ENCODE results near the gene MYADML2.

Gene MYADML2

DNA sequence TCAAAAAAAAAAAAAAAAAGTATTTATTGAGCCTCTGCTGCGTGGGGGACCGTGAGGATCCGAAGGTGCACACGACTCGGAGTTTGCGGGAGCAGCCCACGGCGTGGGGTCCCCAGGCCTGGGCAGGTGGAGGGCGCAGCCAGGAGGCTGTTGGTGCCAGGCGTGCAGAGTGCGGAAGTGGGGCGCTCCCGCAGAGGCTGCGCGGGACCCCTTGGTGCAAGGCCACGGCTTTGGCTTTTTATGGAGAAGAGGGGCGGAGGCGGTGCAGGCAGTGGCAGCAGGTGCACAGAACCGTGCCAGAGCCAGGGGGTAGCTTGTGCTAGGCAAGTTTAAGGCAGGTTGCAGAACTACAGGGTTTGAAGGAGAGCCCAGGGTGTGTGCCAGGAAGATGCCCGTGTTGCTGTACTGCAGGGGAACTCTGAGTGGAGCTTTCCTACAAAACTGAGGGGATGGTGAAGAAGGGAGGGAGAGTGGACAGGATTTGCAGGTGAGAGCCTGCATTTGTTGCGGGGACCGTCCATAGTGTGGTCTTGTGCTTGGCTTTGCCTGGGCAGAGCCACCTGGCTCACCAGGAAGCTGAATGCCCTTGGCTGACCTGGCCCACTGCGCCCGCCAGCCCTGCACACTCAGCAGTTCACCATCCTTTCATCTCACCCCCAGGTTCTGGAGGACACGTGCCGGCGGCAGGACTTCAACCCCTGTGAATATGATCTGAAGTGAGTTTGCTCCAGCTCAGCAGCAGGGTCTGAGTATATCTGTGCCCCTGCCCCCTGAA, 31.7 kb upstream of the MYADML2 start:
- no peak for DNase-seq

GRCh38 chr17:81977211-81977808, 30.3 kb upstream of the MYADML2 start, which contains the start of gene ASPSCR1:
ASPSCR1 (plus strand) TSS chr17:81977629; CDS start chr17:81977647, 18 bp downstream.
- DNase-seq: peak; percentile 45 to 77

DNA sequence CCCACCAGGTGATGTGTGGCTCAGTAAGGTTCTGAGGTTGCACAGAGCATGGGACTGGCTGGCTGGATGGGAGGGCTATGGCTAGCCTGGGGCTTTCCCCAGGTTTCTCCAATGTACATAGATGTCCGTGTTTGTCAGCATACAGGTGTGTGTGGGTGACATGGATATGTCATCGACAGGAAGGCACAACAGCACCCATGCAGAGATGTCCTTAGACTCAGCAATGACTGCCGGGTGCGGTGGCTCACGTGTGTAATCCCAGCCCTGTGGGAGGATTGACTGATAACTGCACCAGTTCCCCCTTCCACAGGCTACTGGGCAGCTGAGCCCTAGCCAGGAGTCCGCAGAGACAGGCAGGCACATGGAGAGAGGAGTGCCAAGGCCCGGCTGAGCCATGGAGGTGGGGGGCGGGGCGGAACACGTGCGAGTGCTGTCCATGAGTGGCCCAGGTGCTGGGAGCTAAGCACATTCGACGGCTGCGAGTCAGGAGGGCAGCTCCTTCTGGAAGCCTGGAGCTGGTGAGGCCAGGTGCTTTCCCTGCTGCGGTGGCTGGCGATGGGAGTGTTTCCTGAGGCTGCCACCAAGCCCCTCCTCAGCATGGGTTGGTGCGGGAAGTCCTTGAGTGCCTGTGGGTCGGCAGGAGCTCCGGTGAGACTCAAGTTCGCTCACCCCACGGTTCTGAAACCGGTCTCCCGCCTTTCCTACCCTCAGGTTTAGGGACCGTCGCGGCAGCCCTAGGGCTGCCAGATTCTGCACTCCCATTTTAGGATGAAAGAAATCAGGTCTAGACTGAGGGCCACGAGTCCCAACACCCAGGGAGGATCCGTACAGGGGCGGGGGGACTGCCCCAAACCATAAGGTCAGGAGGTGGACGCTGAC, 29.5 kb upstream of the MYADML2 start:
- DNase-seq: no peak

DNA sequence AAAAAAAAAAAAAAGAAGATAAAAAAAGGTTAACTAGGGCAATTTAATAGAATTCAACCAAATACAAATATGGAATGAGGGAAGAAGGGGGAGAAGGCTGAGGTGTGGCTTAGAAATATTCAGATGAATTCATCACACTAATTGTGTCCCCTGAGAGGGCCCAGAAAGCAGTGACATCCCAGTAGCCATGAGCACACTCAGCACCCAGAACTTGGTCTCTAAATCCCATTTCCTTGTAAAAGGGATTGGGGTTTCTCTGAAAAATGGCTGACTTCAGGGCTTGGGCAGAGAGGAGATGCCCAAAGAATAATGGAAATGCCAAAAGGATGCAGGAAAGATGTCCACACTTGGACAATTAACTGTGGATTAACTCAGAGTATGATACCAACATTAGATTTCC, 26.4 kb upstream of the MYADML2 start:
- DNase-seq: no peak

DNA sequence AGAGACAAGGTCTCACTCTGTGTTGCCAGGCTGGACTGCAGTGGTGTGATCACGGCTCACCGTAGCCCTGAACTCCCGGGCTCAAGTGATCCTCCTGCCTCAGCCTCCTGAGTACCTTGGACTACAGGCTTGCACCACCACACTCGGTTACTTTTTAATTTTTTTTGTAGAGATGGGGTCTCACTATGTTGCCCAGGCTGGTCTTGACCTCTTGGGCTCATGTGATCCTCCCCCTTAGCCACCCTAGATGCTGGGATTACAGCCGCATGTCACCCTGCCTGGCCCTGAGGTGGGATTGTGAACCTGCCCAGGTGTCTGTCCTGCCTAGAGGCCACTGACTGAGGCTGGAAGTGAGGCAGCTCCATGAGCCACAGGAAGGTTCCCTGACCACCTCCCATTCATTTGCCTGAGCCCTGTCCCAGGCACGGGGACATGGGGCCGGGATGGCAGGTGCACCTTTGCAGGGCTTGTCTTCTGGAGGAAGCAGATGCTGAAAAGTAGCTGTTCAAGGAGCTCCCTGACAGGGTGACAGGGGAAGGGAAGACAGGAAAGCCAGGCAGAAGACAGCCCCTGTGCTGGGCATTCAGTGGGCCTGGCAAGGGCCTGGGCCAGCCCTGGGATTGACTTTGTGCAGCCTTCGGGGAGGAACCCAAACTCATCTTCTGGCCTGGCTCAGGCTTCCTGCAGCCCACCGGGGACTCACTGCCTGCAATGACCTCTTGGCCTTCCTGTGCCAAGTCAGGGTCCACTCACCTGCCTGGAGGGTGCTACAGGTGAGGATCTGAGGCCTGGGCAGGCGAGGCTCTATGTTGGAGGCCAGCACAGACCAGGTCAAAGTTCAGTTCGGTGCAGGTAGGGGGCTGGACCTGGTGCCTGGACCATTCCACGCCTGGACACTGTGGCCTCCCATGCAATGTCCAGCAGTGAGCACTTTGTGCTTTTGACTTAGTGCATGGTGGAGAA, 22.1 kb upstream of the MYADML2 start:
- no peak for DNase-seq

- DNase-seq: no peak
Measured at GRCh38 chr17:81968396-81968745, 21.3 kb upstream of the MYADML2 start.

GRCh38 chr17:81967533-81968395, 20.7 kb upstream of the MYADML2 start:
- DNase-seq: no peak

DNA sequence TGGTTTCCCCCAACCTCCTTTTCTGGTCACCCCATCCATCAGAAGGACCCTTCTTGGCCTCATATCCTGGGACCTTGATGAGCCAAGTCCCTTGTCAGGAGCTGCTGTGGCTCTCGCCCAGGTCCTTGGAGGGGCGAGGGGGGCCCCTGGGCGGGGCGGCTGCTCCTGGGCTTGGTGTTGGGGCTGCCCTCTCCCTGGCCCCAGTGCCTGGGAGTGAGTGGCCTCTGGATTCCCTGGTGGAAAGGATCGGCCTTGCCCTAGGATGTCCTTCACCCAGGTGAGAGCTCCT, 20.2 kb upstream of the MYADML2 start:
- DNase-seq: no peak

DNA sequence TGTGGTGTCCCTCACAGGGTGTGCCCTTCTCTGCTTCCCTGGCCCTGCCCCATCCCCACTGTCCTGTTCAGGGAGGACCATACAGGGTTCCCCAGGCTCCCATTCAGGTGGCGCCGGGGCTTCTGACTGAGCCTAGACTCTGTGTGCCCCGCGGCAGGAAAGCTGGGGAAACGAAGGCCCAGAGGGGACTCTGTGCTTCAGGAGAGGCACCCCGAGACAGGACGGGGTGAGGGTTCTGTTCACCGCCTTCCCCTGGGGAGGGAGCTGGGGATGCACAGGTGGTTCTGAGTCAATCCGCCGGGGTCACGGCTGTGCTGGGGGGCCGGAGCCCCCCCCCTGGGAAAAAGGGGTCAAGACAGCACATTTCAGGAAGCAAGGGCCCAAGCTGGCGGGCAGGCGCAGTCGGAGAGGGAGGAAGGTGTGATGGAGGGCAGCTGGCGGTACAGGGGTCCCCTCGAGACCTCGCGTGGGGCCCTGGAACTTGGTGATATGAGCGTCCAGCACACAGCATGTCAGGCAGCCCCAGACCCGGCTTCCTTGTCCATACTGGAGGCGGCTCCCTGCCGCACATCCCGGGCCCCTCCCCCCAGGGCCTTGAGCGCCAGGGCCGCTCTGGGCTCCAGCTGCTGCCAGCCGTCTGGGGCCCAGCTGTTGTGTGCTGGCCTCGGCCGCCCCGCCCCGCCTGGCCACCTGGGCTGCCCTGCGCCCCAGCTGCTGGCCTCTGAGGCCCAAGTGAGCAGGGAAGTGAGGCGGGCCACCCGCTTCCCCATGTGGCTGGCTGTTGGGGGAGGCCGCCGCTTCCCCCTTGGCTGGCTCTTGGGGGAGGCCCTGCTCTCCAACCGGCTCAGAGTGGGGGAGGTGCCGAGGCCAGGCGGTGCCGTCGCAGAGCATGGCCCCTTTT, 19.6 kb upstream of the MYADML2 start:
- DNase-seq: no peak

GRCh38 chr17:81964081-81964849, 17.2 kb upstream of the MYADML2 start:
- DNase-seq: no peak

DNA sequence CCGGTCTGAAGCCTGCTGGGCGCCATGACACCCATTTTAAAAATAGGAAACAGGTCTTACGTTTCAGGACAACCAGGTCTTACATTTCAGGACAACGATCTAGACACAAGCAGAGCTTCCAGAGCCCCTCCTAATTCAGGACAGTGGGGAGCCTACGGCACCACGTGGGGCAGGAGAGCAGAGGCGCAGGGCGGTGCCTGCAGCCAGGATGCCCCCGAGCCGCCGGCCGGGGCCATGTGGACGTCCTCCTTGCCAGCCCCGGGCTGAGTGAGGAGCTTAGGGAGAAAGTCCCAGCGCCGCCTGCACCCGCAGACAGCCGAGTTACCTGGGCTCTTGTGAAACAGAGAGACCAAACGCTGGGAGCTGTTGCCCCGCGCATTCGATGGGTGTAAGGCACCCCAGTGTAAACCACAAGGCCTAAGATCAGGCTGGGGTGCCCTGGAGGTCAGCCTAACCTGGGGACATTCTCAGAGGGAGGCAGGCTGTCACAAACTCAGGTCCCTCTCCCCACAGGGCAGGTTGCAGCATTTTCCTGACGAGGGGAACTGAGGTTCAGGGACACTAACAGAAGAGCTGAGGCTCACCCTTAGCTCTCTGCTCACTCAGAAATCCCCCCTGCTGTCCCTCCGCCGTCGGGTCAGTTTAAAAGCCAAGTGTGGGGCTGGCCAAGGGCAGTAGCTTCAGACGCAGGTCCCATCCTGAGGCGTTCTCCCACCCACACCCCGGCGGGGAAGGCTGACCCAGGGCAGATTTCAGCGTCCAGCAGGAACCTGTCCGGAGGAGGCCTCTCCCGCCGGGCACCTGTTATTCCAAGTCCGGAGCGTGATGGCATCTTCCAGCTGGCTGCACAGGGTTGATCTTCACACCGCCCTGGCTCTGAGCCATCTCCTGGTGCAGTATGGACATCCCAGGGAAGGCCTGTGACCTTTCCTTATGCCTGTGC, 15.7 kb upstream of the MYADML2 start:
- no peak for DNase-seq

DNA sequence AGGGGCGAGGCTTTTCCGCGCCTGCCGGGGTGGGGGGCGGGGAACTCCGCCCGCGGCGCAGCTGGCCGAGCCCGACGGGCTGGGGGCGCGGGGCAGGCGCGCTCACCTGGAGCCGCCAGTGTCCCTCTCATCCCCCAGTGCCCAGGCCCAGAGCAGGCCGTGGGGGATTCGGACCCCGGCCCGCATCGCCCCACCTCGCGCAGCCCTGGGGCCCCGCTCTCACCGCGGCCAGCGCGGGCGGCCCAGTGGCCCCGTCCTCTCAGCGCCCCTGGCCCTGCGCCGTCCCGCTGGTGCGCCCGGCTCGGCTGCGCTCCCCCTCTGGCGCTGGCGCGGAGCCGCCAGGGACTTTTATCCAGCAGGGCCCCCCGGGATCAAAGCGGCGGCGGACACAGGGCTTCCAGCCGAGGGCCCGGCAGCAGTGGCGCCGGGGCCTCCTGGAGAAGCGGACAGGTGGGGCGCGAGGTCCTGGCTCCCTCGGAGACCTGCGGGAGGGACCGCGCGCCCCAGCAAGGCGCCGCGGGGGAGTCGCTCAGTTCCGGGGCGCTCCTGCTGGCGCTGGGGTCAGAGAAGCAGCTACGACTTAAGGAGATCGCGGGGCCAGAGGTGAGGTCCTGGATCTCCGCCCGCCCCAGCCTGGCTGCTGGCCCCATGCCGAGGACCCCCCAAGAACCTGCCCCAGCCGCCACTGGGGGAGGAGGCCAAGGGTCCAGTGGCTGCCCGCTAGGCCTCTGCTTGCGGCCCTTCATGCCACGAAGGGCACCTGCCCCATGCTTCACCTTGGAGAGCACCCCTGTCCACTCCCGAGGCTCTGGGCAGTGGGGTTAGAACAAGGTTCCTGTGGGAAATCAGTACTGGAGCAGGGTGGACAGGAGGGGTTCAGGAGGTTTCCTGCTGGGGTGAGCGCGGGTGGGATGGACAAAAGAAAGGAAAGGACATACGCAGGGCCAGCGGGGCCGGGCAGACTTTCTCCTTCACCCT, 14.8 kb upstream of the MYADML2 start:
- no peak for DNase-seq

GRCh38 chr17:81961087-81961511, 14.1 kb upstream of the MYADML2 start, which contains the start of gene NOTUM:
NOTUM (minus strand) TSS chr17:81961187; CDS start chr17:81960909, 278 bp downstream.
- DNase-seq: peak in 1 of 2 experiments; percentile 11

GRCh38 chr17:81960130-81960958, 13.3 kb upstream of the MYADML2 start:
- DNase-seq: no peak

DNA sequence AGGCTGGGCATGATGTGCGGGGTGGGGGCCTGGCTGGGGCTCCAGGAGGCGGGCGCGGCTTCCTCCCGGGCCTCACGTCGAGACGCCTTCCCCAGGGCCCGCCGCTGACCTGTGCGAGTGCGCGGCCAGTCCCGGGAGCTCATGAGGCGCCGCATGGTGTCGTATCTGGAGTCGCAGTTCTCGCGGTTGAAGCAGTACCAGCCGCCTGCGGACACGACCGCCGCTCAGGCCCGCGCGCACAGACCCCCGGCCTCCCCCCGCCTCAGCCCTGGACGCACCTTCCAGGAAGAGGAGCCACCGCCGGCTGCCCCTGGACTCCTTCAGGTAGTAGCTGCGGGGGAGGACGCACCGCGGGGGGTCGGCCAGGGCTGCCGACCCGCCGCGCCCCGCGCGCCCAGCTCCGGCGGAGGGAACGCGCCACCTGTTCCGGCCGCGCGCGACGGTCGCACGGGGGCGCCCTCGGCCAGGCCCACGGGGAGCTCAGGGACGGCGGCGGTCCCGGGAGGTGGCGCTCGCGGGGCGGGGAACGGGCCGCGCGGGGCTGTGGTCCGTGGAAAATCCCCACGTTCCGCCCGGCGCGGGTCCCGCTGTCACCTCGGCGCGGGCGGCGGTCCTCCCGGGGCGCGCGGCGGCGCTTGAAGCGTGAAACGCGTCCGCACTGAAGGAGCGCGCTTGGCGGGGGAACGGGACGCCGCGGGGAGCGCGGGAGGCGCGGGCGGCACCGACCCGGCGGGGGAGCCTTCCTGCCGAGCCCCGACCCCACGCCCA, 12.5 kb upstream of the MYADML2 start:
- DNase-seq: peak in 1 of 2 experiments; percentile 8
